HepG2 (cell line): ENCODE measurements around the gene ANKIB1. TPM values are rescaled to one million over a fixed set of nuclear protein-coding genes. Genes with fewer than 3 reads are reported as not detected.
A peak's percentile ranks its signal among the peaks of the same experiment; 100 is the strongest.

ENCODE experiments used
- BATF2 ChIP-seq: sonication (generic); formaldehyde crosslinking; IDR thresholded peaks from 2 replicates; pipeline ENCODE4 v1.8.0; 2022; ENCODE audit warnings: mild to moderate bottlenecking, missing genetic modification reagents, moderate library complexity
- GATAD1 ChIP-seq: IDR thresholded peaks from 2 replicates; pipeline ENCODE4 v1.6.1; 2016; ENCODE audit warnings: missing genetic modification reagents, missing compliant biosample characterization
- IRX3 ChIP-seq: sonication (generic); formaldehyde crosslinking; IDR thresholded peaks from 2 replicates; pipeline ENCODE4 v1.8.1; 2023; ENCODE audit warnings: mild to moderate bottlenecking, low read depth, missing genetic modification reagents, borderline replicate concordance
- KAT7 ChIP-seq: IDR thresholded peaks from 2 replicates; pipeline ENCODE4 v1.6.1; 2018; ENCODE audit warnings: borderline replicate concordance, missing compliant biosample characterization
- MATR3 ChIP-seq: sonication (generic); formaldehyde crosslinking; IDR thresholded peaks from 2 replicates; pipeline ENCODE4 v1.4.0; 2020; ENCODE audit warnings: missing genetic modification reagents
- MAZ ChIP-seq, 2 experiments: sonication (generic) in 1 of 2; formaldehyde crosslinking in 1 of 2; IDR thresholded peaks; 2 replicates each; pipeline versions ENCODE4 v1.5.0 to v1.6.1; 2012 to 2020; ENCODE audit warnings: low read depth in 2 of 2, mild to moderate bottlenecking in 2 of 2, borderline replicate concordance in 1 of 2, improper control_type of control experiment in 1 of 2, low read length in 1 of 2, missing genetic modification reagents in 1 of 2, moderate library complexity in 1 of 2
- MIER2 ChIP-seq: IDR thresholded peaks from 2 replicates; pipeline ENCODE4 v1.6.1; 2016; ENCODE audit warnings: missing biosample characterization, missing genetic modification reagents
- NCOR1 ChIP-seq: fragments of 200-600 bp; sonication (generic); IDR thresholded peaks from 2 replicates; pipeline ENCODE4 v1.7.0; 2017; ENCODE audit warnings: antibody characterized with exemption, low read length, borderline replicate concordance
- NFKB2 ChIP-seq: sonication (generic); formaldehyde crosslinking; IDR thresholded peaks from 2 replicates; pipeline ENCODE4 v1.4.0; 2020; ENCODE audit warnings: missing genetic modification reagents, borderline replicate concordance
- SRY ChIP-seq: sonication (generic); formaldehyde crosslinking; IDR thresholded peaks from 2 replicates; pipeline ENCODE4 v1.8.0; 2022; ENCODE audit warnings: mild to moderate bottlenecking, missing genetic modification reagents
- TOE1 ChIP-seq: sonication (generic); formaldehyde crosslinking; IDR thresholded peaks from 2 replicates; pipeline ENCODE4 v1.4.0; 2020; ENCODE audit warnings: mild to moderate bottlenecking, missing genetic modification reagents
- UBTF ChIP-seq: sonication (generic); formaldehyde crosslinking; IDR thresholded peaks from 2 replicates; pipeline ENCODE4 v1.4.0; 2020; ENCODE audit warnings: mild to moderate bottlenecking, missing genetic modification reagents
- ZBTB26 ChIP-seq: IDR thresholded peaks from 2 replicates; pipeline ENCODE4 v1.6.1; 2016; ENCODE audit warnings: missing compliant biosample characterization, missing genetic modification reagents, borderline replicate concordance
- ZBTB33 ChIP-seq: sonication (generic); formaldehyde crosslinking; IDR thresholded peaks from 2 replicates; pipeline ENCODE4 v1.4.0; 2020; ENCODE audit warnings: missing genetic modification reagents
- ZBTB42 ChIP-seq: sonication (generic); formaldehyde crosslinking; IDR thresholded peaks from 2 replicates; pipeline ENCODE4 v1.5.0; 2020; ENCODE audit warnings: mild to moderate bottlenecking, missing genetic modification reagents
- ZBTB49 ChIP-seq: sonication (generic); formaldehyde crosslinking; IDR thresholded peaks from 2 replicates; pipeline ENCODE4 v1.4.0; 2020; ENCODE audit warnings: missing genetic modification reagents, borderline replicate concordance
- ZNF431 ChIP-seq: sonication (generic); formaldehyde crosslinking; IDR thresholded peaks from 2 replicates; pipeline ENCODE4 v1.9.0; 2022; ENCODE audit warnings: missing genetic modification reagents, low read depth, mild to moderate bottlenecking, borderline replicate concordance
- ZNF713 ChIP-seq: sonication (generic); formaldehyde crosslinking; IDR thresholded peaks from 2 replicates; pipeline ENCODE4 v1.4.0; 2020; ENCODE audit warnings: mild to moderate bottlenecking, missing genetic modification reagents
- ZNF878 ChIP-seq: sonication (generic); formaldehyde crosslinking; IDR thresholded peaks from 2 replicates; pipeline ENCODE4 v1.8.1; 2023; ENCODE audit warnings: mild to moderate bottlenecking, missing genetic modification reagents, moderate library complexity
- polyA plus RNA-seq, 8 experiments: library from polyadenylated mRNA; depleted of rRNA in 3 of 8; stranded (reverse) in 7 of 8; unstranded in 1 of 8; fragments of >200 nt; fragmentation: Illumina TruSeq in 4 of 8; extraction: Trizol in 4 of 8; gene quantifications; 2 replicates each; pipeline versions ENCODE4 v1.2.1 to v1.2.3, GENCODE V29; 2011 to 2016; ENCODE audit warnings: low read depth in 4 of 8, missing spikeins in 1 of 8, mixed read lengths in 1 of 8; ENCODE audit not compliant: insufficient read depth in 1 of 8
- total RNA-seq, 5 experiments: library from RNA; depleted of rRNA; stranded (reverse); fragments of >200 nt; fragmentation: Illumina TruSeq; extraction: Trizol; gene quantifications; 2 replicates each; pipeline ENCODE4 v1.2.3, GENCODE V29; 2016; ENCODE audit warnings: low read depth in 1 of 5

The ANKIB1 gene
- total and polyA plus RNA-seq, 2 of the 13 experiments (the other 11 are each of a cell fraction or from before 2014, with no cell fraction given): 28.7 to 29.6 TPM

- TF ChIP-seq ZBTB49 (CRISPR knock-in tag) (no peak), MIER2 (CRISPR knock-in tag) (0 out of 2 replicates have a peak, but pooled peaks have one; percentile 30), SRY (CRISPR knock-in tag) (no peak), IRX3 (CRISPR knock-in tag) (no peak), TOE1 (no peak), NFKB2 (CRISPR knock-in tag) (peak; percentile 52; the same call in 1 of the 2 replicates), GATAD1 (CRISPR knock-in tag) (peak; percentile 94), MATR3 (CRISPR knock-in tag) (no peak), NCOR1 (no peak; the same call in 1 of the 2 replicates), ZNF878 (CRISPR knock-in tag) (no peak; the same call in 1 of the 2 replicates), ZBTB42 (no peak), MAZ (IDR thresholded peaks at IDR 0.05; ENCODE audit: borderline replicate concordance, low read depth, low read length) (peak; percentile 61; the same call in 1 of the 2 replicates), MAZ (CRISPR knock-in tag; IDR thresholded peaks at IDR 0.05; ENCODE audit: low read depth) (no peak), ZNF431 (CRISPR knock-in tag) (peak; percentile 42; the same call in 1 of the 2 replicates), ZBTB26 (CRISPR knock-in tag) (no peak), KAT7 (peak; percentile 56; the same call in 1 of the 2 replicates), ZNF713 (0 out of 2 replicates have a peak, but pooled peaks have one; percentile 5), BATF2 (no peak), ZBTB33 (CRISPR knock-in tag) (no peak), UBTF (peak; percentile 82)
These were observed at the start of gene ANKIB1, which contains the start of gene KRIT1 (continued) for GRCh38 chr7:92245487-92246359.
